ENCODE data around the gene UPB1. TPM values are rescaled to one million over a fixed set of nuclear protein-coding genes. Genes with fewer than 3 reads are reported as not detected.

The UPB1 gene
- total and polyA plus RNA-seq, 2 experiments from 2014 or later, result 0.39 to 1.6 TPM

DNA sequence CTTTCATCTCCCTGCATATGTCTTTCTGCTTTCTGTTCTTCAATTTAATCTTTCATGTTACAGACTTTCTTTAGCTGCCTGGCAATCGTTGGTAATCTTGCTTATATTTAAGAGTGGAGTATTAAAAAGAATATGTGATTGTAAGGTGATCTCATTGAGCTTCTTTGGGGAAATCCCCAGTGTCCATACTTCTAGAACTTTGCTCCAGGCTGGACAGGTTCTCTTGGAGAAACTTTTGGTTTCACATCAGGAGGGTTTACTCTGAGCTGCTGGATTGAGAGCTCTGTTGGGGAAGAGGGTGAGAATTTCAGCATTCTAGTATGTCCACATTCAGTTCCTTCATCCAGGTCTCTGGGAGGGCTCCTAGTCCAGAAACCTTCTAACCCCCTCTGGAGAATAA, 81.6 kb downstream of the UPB1 start:
- Histone ChIP-seq H3K36me3 (replicated peaks; ENCODE audit: insufficient read depth, low read depth) (no peaks in the 10 kb centered on the region), H3K79me2 (no peaks in the 10 kb centered on the region), H3K4me1 (ENCODE audit: insufficient read depth) (peaks cover 22% of the 10 kb centered on the region), H2AFZ (no peak overlapping the region), H3K4me3 (no peak overlapping the region), H3K27ac (peak overlapping the region; percentile 84), H3K27me3 (no peaks in the 10 kb centered on the region), H3K9me2 (replicated peaks; ENCODE audit: insufficient read depth) (no peaks in the 10 kb centered on the region), H3K4me2 (no peak overlapping the region), H3K9me3 (ENCODE audit: low read depth) (no peaks in the 10 kb centered on the region), H4K20me1 (ENCODE audit: insufficient read depth, poor library complexity, severe bottlenecking) (no peaks in the 10 kb centered on the region)
- no peak for TF ChIP-seq CTCF (IDR thresholded peaks at IDR 0.05; ENCODE audit: poor library complexity)
- TF ChIP-seq EZH2phosphoT487 (IDR thresholded peaks at IDR 0.05; ENCODE audit: low read depth, severe bottlenecking, unreplicated experiment), result no peak
- no peak for TF ChIP-seq EZH2 (IDR thresholded peaks at IDR 0.05; ENCODE audit: borderline replicate concordance)
- WGBS (ENCODE audit: low lambda C conversion rate, missing lambda C conversion rate), result 84% methylated on average over 1 of the region's 1 CpG
- no peak for DNase-seq (ENCODE audit: low spot score)

Other genes starting within 250 kb of the UPB1 start
- 28.3 and 30.3 TPM in 2 replicates for gene SPECC1L, start 224.5 kb upstream of the UPB1 start, total RNA-seq
- 11.2 and 13.0 TPM in 2 replicates for gene SPECC1L, start 224.5 kb upstream of the UPB1 start, polyA plus RNA-seq
- gene ADORA2A, start 67.7 kb upstream of the UPB1 start, total RNA-seq, result 1.2 and 2.0 TPM in 2 replicates
- 3.3 and 4.0 TPM in 2 replicates for gene ADORA2A, start 67.7 kb upstream of the UPB1 start, polyA plus RNA-seq
- gene GUCD1, start 59.8 kb downstream of the UPB1 start, total RNA-seq, result 143 and 149 TPM in 2 replicates
- 84.9 and 102 TPM in 2 replicates for gene GUCD1, start 59.8 kb downstream of the UPB1 start, polyA plus RNA-seq
- 145 and 185 TPM in 2 replicates for gene SNRPD3, start 60.7 kb downstream of the UPB1 start, total RNA-seq
- 120 and 122 TPM in 2 replicates for gene SNRPD3, start 60.7 kb downstream of the UPB1 start, polyA plus RNA-seq
- gene LRRC75B, start 97.7 kb downstream of the UPB1 start, total RNA-seq, result 16.7 and 19.5 TPM in 2 replicates
- 34.5 and 38.2 TPM in 2 replicates for gene LRRC75B, start 97.7 kb downstream of the UPB1 start, polyA plus RNA-seq
- 59.4 and 80.7 TPM in 2 replicates for gene GGT1, start 107.9 kb downstream of the UPB1 start, total RNA-seq
- gene GGT1, start 107.9 kb downstream of the UPB1 start, polyA plus RNA-seq, result 81.0 and 104 TPM in 2 replicates

Data from hepatocyte (in vitro differentiated cells).